Effector memory CD4-positive, alpha-beta T cell (primary cell): ENCODE results near the gene TMEM42.
A peak's percentile ranks its signal among the peaks of the same experiment; 100 is the strongest.
"Not testable (repeated sequence)": the region's sequence is repeated elsewhere in the genome, so short reads cannot be mapped to it uniquely, and the experiment has no call there.

ENCODE experiments used
- DNase-seq, 3 donors: peaks; one replicate each; pipeline ENCODE4 v3.0.0-alpha.2; 2020
- H3K27ac ChIP-seq: 2 replicates; pipeline ENCODE4 v1.7.0; 2013; ENCODE audit warnings: mild to moderate bottlenecking, low read length, moderate library complexity; ENCODE audit not compliant: insufficient read depth, poor library complexity, severe bottlenecking
- H3K27me3 ChIP-seq: replicated peaks from 2 replicates; pipeline ENCODE4 v1.7.0; 2013; ENCODE audit warnings: mild to moderate bottlenecking, low read length; ENCODE audit not compliant: insufficient read depth, control insufficient read depth, poor library complexity, severe bottlenecking
- H3K36me3 ChIP-seq: 2 replicates; pipeline ENCODE4 v1.7.0; 2013; ENCODE audit warnings: mild to moderate bottlenecking, low read length, moderate library complexity; ENCODE audit not compliant: control insufficient read depth, insufficient read depth
- H3K4me1 ChIP-seq: 2 replicates; pipeline ENCODE4 v1.7.0; 2013; ENCODE audit warnings: low read length, mild to moderate bottlenecking; ENCODE audit not compliant: control insufficient read depth, insufficient read depth, poor library complexity, severe bottlenecking
- H3K4me3 ChIP-seq: 2 replicates; pipeline ENCODE4 v1.7.0; 2013; ENCODE audit warnings: low read length, low read depth, mild to moderate bottlenecking; ENCODE audit not compliant: insufficient read depth, poor library complexity, severe bottlenecking
- H3K9me3 ChIP-seq: 2 replicates; pipeline ENCODE4 v1.7.0; 2013; ENCODE audit warnings: mild to moderate bottlenecking, low read length, moderate library complexity; ENCODE audit not compliant: control insufficient read depth

The TMEM42 gene

GRCh38 chr3:44835684-44836083, 26.0 kb upstream of the TMEM42 start:
- DNase-seq: no peak
- H3K9me3 ChIP-seq: peaks cover 3% of the 10 kb centered on the region
- H3K27me3 ChIP-seq: no peaks in the 10 kb centered on the region
- no peak overlapping the region for H3K4me3 ChIP-seq
- no peaks in the 10 kb centered on the region for H3K36me3 ChIP-seq
- H3K4me1 ChIP-seq: no peaks in the 10 kb centered on the region
- H3K27ac ChIP-seq: no peak overlapping the region

DNA sequence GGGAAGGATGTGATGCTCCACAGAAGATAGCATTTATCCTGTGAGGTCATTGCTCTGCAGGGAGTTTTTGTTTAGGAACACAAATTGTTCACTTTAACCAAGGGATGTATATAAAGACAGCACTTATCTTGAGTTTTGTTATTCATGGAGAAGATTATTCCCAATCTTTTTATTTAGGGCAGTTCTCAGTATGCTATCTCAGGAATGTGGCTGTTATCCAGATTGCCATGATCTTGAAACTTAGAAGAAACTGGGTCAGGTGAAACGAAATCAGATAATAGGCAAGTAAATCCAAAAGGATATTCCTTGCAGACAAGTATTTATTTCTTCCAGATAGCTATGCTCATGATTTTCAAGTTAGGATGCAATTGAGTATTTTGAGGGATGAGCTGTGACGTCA, 19.3 kb upstream of the TMEM42 start:
- H3K36me3 ChIP-seq: no peaks in the 10 kb centered on the region
- no peak overlapping the region for H3K27ac ChIP-seq
- no peaks in the 10 kb centered on the region for H3K27me3 ChIP-seq
- DNase-seq: no peak
- H3K9me3 ChIP-seq: no peaks in the 10 kb centered on the region
- no peak overlapping the region for H3K4me3 ChIP-seq
- no peaks in the 10 kb centered on the region for H3K4me1 ChIP-seq

- no peaks in the 10 kb centered on the region for H3K36me3 ChIP-seq
- no peak overlapping the region for H3K4me3 ChIP-seq
Measured at GRCh38 chr3:44845528-44846520, 15.9 kb upstream of the TMEM42 start.

DNA sequence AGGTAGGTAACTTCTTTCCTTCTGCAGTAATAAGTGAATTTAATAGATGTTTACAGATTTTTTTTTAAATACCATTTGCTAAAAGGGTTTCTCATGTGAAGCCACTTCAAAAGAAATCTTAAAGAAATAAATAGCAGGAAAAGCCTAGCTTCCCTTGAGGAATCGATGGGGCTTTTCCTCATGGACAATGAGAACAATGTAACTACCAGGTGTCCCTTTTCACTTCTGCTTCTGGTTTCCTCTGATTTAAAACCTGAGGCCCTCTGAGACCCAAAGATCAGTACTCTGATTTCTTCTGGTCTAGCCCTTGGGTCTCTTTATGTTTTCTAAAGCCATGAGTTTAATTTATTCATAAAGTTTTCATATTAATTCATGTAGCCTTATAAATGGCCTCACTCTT, 13.1 kb upstream of the TMEM42 start:
- Histone ChIP-seq H3K27me3 (no peaks in the 10 kb centered on the region), H3K9me3 (no peaks in the 10 kb centered on the region), H3K4me1 (no peaks in the 10 kb centered on the region), H3K4me3 (no peak overlapping the region), H3K27ac (no peak overlapping the region), H3K36me3 (no peaks in the 10 kb centered on the region)
- DNase-seq: no peak

More at GRCh38 chr3:44845528-44846520, 15.9 kb upstream of the TMEM42 start:
- no peaks in the 10 kb centered on the region for H3K4me1 ChIP-seq
- DNase-seq: no peak
- H3K9me3 ChIP-seq: no peaks in the 10 kb centered on the region
- H3K27me3 ChIP-seq: no peaks in the 10 kb centered on the region
- no peak overlapping the region for H3K27ac ChIP-seq

DNA sequence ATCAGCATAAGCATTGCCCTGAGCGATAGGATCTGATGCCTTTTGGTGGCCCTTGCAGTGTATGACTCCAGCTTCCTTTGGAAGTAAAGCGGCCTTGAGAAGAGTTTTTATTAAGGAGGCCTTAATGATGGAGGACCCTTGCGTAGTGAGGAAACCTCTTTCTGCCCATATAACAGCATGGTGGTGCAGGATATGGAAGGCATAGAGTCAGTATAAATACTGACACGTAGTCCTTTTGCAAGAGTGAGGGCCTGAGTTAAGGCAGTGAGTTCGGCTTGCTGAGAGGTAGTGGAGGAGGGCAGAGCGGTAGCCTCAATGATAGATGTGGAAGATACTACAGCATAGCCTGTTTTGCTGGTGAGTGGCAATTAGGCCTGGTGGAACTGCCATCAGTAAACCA, 5.0 kb upstream of the TMEM42 start:
- DNase-seq, H3K27me3 ChIP-seq, H3K4me1 ChIP-seq, H3K36me3 ChIP-seq, H3K4me3 ChIP-seq, H3K27ac ChIP-seq, H3K9me3 ChIP-seq: not testable (repeated sequence)

GRCh38 chr3:44860117-44860516, 1.6 kb upstream of the TMEM42 start:
- DNase-seq: no peak
- Histone ChIP-seq H3K27me3 (no peaks in the 10 kb centered on the region), H3K27ac (no peak overlapping the region), H3K4me1 (peaks cover 9% of the 10 kb centered on the region), H3K9me3 (no peaks in the 10 kb centered on the region), H3K36me3 (no peaks in the 10 kb centered on the region), H3K4me3 (no peak overlapping the region)

GRCh38 chr3:44862226-44862637, 520 bp downstream of the TMEM42 start:
- DNase-seq: no peak

GRCh38 chr3:44865272-44866035, 3.7 kb downstream of the TMEM42 start:
- Histone ChIP-seq H3K4me1 (peaks cover 16% of the 10 kb centered on the region), H3K27me3 (no peaks in the 10 kb centered on the region), H3K4me3 (no peak overlapping the region), H3K36me3 (peaks cover 4% of the 10 kb centered on the region), H3K27ac (no peak overlapping the region), H3K9me3 (no peaks in the 10 kb centered on the region)
- no peak for DNase-seq

More at GRCh38 chr3:44862226-44862637, 520 bp downstream of the TMEM42 start:
- peak overlapping the region; percentile 62 for H3K27ac ChIP-seq
- H3K9me3 ChIP-seq: no peaks in the 10 kb centered on the region
- peaks cover 4% of the 10 kb centered on the region for H3K36me3 ChIP-seq
- peaks cover 16% of the 10 kb centered on the region for H3K4me1 ChIP-seq
- peak overlapping the region; percentile 52 for H3K4me3 ChIP-seq
- no peaks in the 10 kb centered on the region for H3K27me3 ChIP-seq

GRCh38 chr3:44867421-44868111, 5.9 kb downstream of the TMEM42 start:
- no peak for DNase-seq
- Histone ChIP-seq H3K4me1 (peaks cover 13% of the 10 kb centered on the region), H3K27me3 (no peaks in the 10 kb centered on the region), H3K9me3 (no peaks in the 10 kb centered on the region), H3K27ac (no peak overlapping the region), H3K4me3 (no peak overlapping the region), H3K36me3 (peaks cover 4% of the 10 kb centered on the region)
